Adrenal gland (tissue), 5 donors: ENCODE data around the gene FZR1.

Source experiments
- CTCF ChIP-seq, 6 experiments: fragments of 450-650 bp in 4 of 6; fragments of 200-600 bp in 2 of 6; sonication (generic) in 1 of 6; IDR thresholded peaks; 1 replicate in 5 of 6; 2 replicates in 1 of 6; pipeline versions ENCODE4 v1.5.1 to v1.8.0; 2016 to 2021; ENCODE audit warnings: antibody characterized with exemption in 6 of 6, mild to moderate bottlenecking in 2 of 6, moderate library complexity in 1 of 6
- POLR2A ChIP-seq, 2 donors: fragments of 450-650 bp; IDR thresholded peaks; one replicate each; pipeline ENCODE4 v1.6.1; 2017; ENCODE audit warnings: antibody characterized with exemption in 2 of 2, mild to moderate bottlenecking in 2 of 2, moderate library complexity in 1 of 2
- donor health status: DM: no; HTN: no; CAD: no.

GRCh38 chr19:3500429-3501101 lies 5.5 kb upstream of the FZR1 start, which contains the start of gene DOHH:
- no peak for TF ChIP-seq CTCF (IDR thresholded peaks at IDR 0.05)
- TF ChIP-seq POLR2A (IDR thresholded peaks at IDR 0.05) = peak; percentile 44 to 47
